ENCODE data around the gene SNAPIN. TPM values are rescaled to one million over a fixed set of nuclear protein-coding genes. Genes with fewer than 3 reads are reported as not detected.

SNAPIN gene
- total and polyA plus RNA-seq, 8 donors, result 34.5 to 44.1 (median 38.4) TPM

- DNase-seq (no peak), ATAC-seq (no peak)
- no peaks in the 10 kb centered on the region for H3K27me3 ChIP-seq
- intact Hi-C loops (cut with DNase I), result no loop called here
- peaks cover 0 to 18% of the 10 kb centered on the region in 2 donors for H3K4me1 ChIP-seq
- H3K9me3 ChIP-seq, result no peaks in the 10 kb centered on the region
- no peak for TF ChIP-seq CTCF (IDR thresholded peaks at IDR 0.05)
- H3K27ac ChIP-seq, result no peak overlapping the region
- no peak overlapping the region for H3K4me3 ChIP-seq
- H3K36me3 ChIP-seq, result peaks cover 0 to 10% of the 10 kb centered on the region in 2 donors
These were observed 6.7 kb upstream of the SNAPIN start for GRCh38 chr1:153651771-153652170.

- H3K27ac ChIP-seq, result peak overlapping the region; percentile 28 to 77
- H3K27me3 ChIP-seq, result no peaks in the 10 kb centered on the region
- H3K4me3 ChIP-seq, result no peak overlapping the region
- no peaks in the 10 kb centered on the region for H3K36me3 ChIP-seq
- peaks cover under 1 to 16% of the 10 kb centered on the region in 2 donors for H3K4me1 ChIP-seq
- peak; percentile 49 for ATAC-seq
- DNase-seq, result no peak
- H3K9me3 ChIP-seq, result no peaks in the 10 kb centered on the region
- TF ChIP-seq CTCF (IDR thresholded peaks at IDR 0.05), result no peak
- intact Hi-C loops (cut with DNase I), result no loop called here
These were observed 5.5 kb upstream of the SNAPIN start for GRCh38 chr1:153652805-153653500.

GRCh38 chr1:153655333-153655732 lies 3.2 kb upstream of the SNAPIN start:
- DNase-seq (no peak), ATAC-seq (peak; percentile 27)

GRCh38 chr1:153659175-153659534 lies 652 bp downstream of the SNAPIN start:
- intact Hi-C loops (cut with DNase I), result no loop called here
- Histone ChIP-seq H3K27ac (peak overlapping the region; percentile 92), H3K27me3 (no peaks in the 10 kb centered on the region), H3K9me3 (no peaks in the 10 kb centered on the region), H3K36me3 (peaks cover 0 to 38% of the 10 kb centered on the region in 2 donors), H3K4me1 (peaks cover 5 to 30% of the 10 kb centered on the region in 2 donors), H3K4me3 (peak overlapping the region; percentile 65 to 74)
- ATAC-seq, result no peak
- DNase-seq, result no peak
- TF ChIP-seq CTCF (IDR thresholded peaks at IDR 0.05), result no peak

More at GRCh38 chr1:153655333-153655732, 3.2 kb upstream of the SNAPIN start:
- Histone ChIP-seq H3K9me3 (no peaks in the 10 kb centered on the region), H3K36me3 (peaks cover 0 to under 1% of the 10 kb centered on the region in 2 donors), H3K4me3 (no peak overlapping the region), H3K4me1 (peaks cover 5 to 33% of the 10 kb centered on the region in 2 donors), H3K27ac (peak overlapping the region in 1 of 2 donors; percentile 15), H3K27me3 (no peaks in the 10 kb centered on the region)
- TF ChIP-seq CTCF (IDR thresholded peaks at IDR 0.05), result no peak
- intact Hi-C loops (cut with DNase I), result no loop called here

GRCh38 chr1:153659656-153660055 lies 1.2 kb downstream of the SNAPIN start:
- H3K9me3 ChIP-seq, result no peaks in the 10 kb centered on the region
- H3K36me3 ChIP-seq, result peaks cover 4 to 43% of the 10 kb centered on the region in 2 donors
- DNase-seq, result no peak
- no peaks in the 10 kb centered on the region for H3K27me3 ChIP-seq
- intact Hi-C loops (cut with DNase I), result no loop called here
- peak overlapping the region in 1 of 2 donors; percentile 92 for H3K27ac ChIP-seq
- peak overlapping the region; percentile 65 to 74 for H3K4me3 ChIP-seq
- peaks cover 5 to 30% of the 10 kb centered on the region in 2 donors for H3K4me1 ChIP-seq
- no peak for ATAC-seq
- TF ChIP-seq CTCF (IDR thresholded peaks at IDR 0.05), result no peak

Measured in left lung (tissue), 10 donors.